MM.1S (cell line): ENCODE measurements around the gene MEX3D.

Source experiments
- DNase-seq: peaks from one replicate; pipeline ENCODE4 v3.0.0-alpha.2; 2015
- H2AFZ ChIP-seq: fragments of 300-600 bp; sonication (generic); 2 replicates; pipeline ENCODE4 v1.6.0; 2016; ENCODE audit warnings: antibody characterized with exemption, low read length
- H3F3A ChIP-seq: fragments of 300-600 bp; sonication (generic); 2 replicates; pipeline ENCODE4 v1.6.1; 2016; ENCODE audit warnings: mild to moderate bottlenecking, antibody characterized with exemption, low read length, moderate library complexity, mixed read lengths; ENCODE audit not compliant: insufficient read depth
- H3K27ac ChIP-seq: fragments of 300-600 bp; sonication (generic); 2 replicates; pipeline ENCODE4 v1.5.1; 2016; ENCODE audit warnings: mild to moderate bottlenecking, low read length
- H3K27me3 ChIP-seq: fragments of 300-600 bp; sonication (generic); replicated peaks from 2 replicates; pipeline ENCODE4 v1.6.0; 2016; ENCODE audit warnings: low read length; ENCODE audit not compliant: insufficient read depth
- H3K36me3 ChIP-seq: fragments of 300-600 bp; sonication (generic); replicated peaks from 2 replicates; pipeline ENCODE4 v1.6.1; 2016; ENCODE audit warnings: mild to moderate bottlenecking, low read length, mixed read lengths; ENCODE audit not compliant: insufficient read depth
- H3K4me1 ChIP-seq: fragments of 300-600 bp; sonication (generic); 2 replicates; pipeline ENCODE4 v1.6.1; 2016; ENCODE audit warnings: low read length, mixed read lengths
- H3K4me2 ChIP-seq: fragments of 300-600 bp; sonication (generic); 2 replicates; pipeline ENCODE4 v1.6.0; 2016; ENCODE audit warnings: low read depth, low read length
- H3K4me3 ChIP-seq: fragments of 300-600 bp; sonication (generic); 2 replicates; pipeline ENCODE4 v1.5.1; 2016; ENCODE audit warnings: low read length, mixed read lengths
- H3K79me2 ChIP-seq: fragments of 300-600 bp; sonication (generic); 2 replicates; pipeline ENCODE4 v1.6.1; 2016; ENCODE audit warnings: mixed run types, low read length, mixed read lengths
- H3K9ac ChIP-seq: fragments of 300-600 bp; sonication (generic); 2 replicates; pipeline ENCODE4 v1.6.1; 2016; ENCODE audit warnings: low read length, mixed read lengths
- H3K9me2 ChIP-seq: fragments of 300-600 bp; sonication (generic); replicated peaks from 2 replicates; pipeline ENCODE4 v1.6.1; 2016; ENCODE audit warnings: mild to moderate bottlenecking, low read length, mixed read lengths; ENCODE audit not compliant: insufficient read depth
- H3K9me3 ChIP-seq: fragments of 300-600 bp; sonication (generic); replicated peaks from 2 replicates; pipeline ENCODE4 v1.6.1; 2016; ENCODE audit warnings: mild to moderate bottlenecking, low read length, mixed read lengths; ENCODE audit not compliant: insufficient read depth
- H4K20me1 ChIP-seq: fragments of 300-600 bp; sonication (generic); 2 replicates; pipeline ENCODE4 v1.6.1; 2016; ENCODE audit warnings: mild to moderate bottlenecking, low read length, moderate library complexity, mixed read lengths; ENCODE audit not compliant: insufficient read depth
- CTCF ChIP-seq: fragments of 300-600 bp; sonication (generic); IDR thresholded peaks from 2 replicates; pipeline ENCODE4 v1.5.1; 2016; ENCODE audit warnings: antibody characterized with exemption, low read length, mixed read lengths
- EZH2 ChIP-seq: fragments of 300-600 bp; sonication (generic); optimal IDR thresholded peaks from 2 replicates; pipeline ENCODE3; 2017; ENCODE audit warnings: low read depth, mild to moderate bottlenecking, antibody characterized with exemption, low read length, mixed read lengths
- EZH2phosphoT487 ChIP-seq: fragments of 300-600 bp; sonication (generic); IDR thresholded peaks from 2 replicates; pipeline ENCODE4 v1.6.1; 2018; ENCODE audit warnings: antibody characterized with exemption, low read length

Gene MEX3D

GRCh38 chr19:1516395-1516753 lies 51.8 kb downstream of the MEX3D start:
- Histone ChIP-seq H3K9ac (no peak overlapping the region), H2AFZ (no peak overlapping the region), H4K20me1 (no peaks in the 10 kb centered on the region), H3K27ac (no peak overlapping the region), H3K79me2 (no peaks in the 10 kb centered on the region), H3K4me3 (no peak overlapping the region), H3K9me2 (no peaks in the 10 kb centered on the region), H3K27me3 (peaks cover 63% of the 10 kb centered on the region), H3K4me1 (peaks cover 10% of the 10 kb centered on the region; the same call in 1 of the 2 replicates), H3K36me3 (no peaks in the 10 kb centered on the region), H3K9me3 (no peaks in the 10 kb centered on the region), H3F3A (no peaks in the 10 kb centered on the region), H3K4me2 (no peak overlapping the region)
- no peak for DNase-seq
- TF ChIP-seq EZH2 (no peak), EZH2phosphoT487 (no peak), CTCF (no peak)

GRCh38 chr19:1514986-1515721 lies 53.0 kb downstream of the MEX3D start:
- H3K79me2 ChIP-seq, result no peaks in the 10 kb centered on the region
- H2AFZ ChIP-seq, result no peak overlapping the region
- no peak overlapping the region for H3K4me3 ChIP-seq
- H3K9ac ChIP-seq, result no peak overlapping the region
- no peak for TF ChIP-seq EZH2
- TF ChIP-seq CTCF, result no peak
- no peak for TF ChIP-seq EZH2phosphoT487
- no peaks in the 10 kb centered on the region for H3K9me3 ChIP-seq
- H3F3A ChIP-seq, result no peaks in the 10 kb centered on the region
- peaks cover 5% of the 10 kb centered on the region; the same call in 1 of the 2 replicates for H3K4me1 ChIP-seq
- H3K27ac ChIP-seq, result no peak overlapping the region
- H3K4me2 ChIP-seq, result no peak overlapping the region
- H3K9me2 ChIP-seq, result no peaks in the 10 kb centered on the region
- peaks cover 65% of the 10 kb centered on the region for H3K27me3 ChIP-seq
- H3K36me3 ChIP-seq, result no peaks in the 10 kb centered on the region
- no peaks in the 10 kb centered on the region for H4K20me1 ChIP-seq
- no peak for DNase-seq

GRCh38 chr19:1514295-1514661 lies 53.8 kb downstream of the MEX3D start:
- Histone ChIP-seq H3F3A (no peaks in the 10 kb centered on the region), H3K27ac (no peak overlapping the region), H3K9me2 (no peaks in the 10 kb centered on the region), H3K27me3 (peaks cover 68% of the 10 kb centered on the region), H2AFZ (no peak overlapping the region), H3K4me1 (peaks cover 2% of the 10 kb centered on the region; the same call in 1 of the 2 replicates), H3K4me3 (no peak overlapping the region), H3K36me3 (no peaks in the 10 kb centered on the region), H3K9ac (no peak overlapping the region), H4K20me1 (no peaks in the 10 kb centered on the region), H3K4me2 (no peak overlapping the region), H3K79me2 (no peaks in the 10 kb centered on the region), H3K9me3 (no peaks in the 10 kb centered on the region)
- TF ChIP-seq EZH2phosphoT487 (no peak), EZH2 (no peak), CTCF (no peak)
- no peak for DNase-seq
